ENCODE measurements around the gene ADGRD1. TPM values are rescaled to one million over a fixed set of nuclear protein-coding genes. Genes with fewer than 3 reads are reported as not detected.

The ADGRD1 gene
- polyA plus RNA-seq, 1 of the 3 experiments (the other 2 are of a cell fraction): not detected

GRCh38 chr12:130972586-130972950 is 18.9 kb downstream of the ADGRD1 start:
- no peaks in the 10 kb centered on the region for H3F3A ChIP-seq (replicated peaks; ENCODE audit: insufficient read depth)
- WGBS (ENCODE audit: low lambda C conversion rate): 39% methylated on average over 9 of the region's 9 CpGs
- no peak overlapping the region for H3K27ac ChIP-seq (ENCODE audit: low read depth in 2 of 2, low read length in 1 of 2)
- H3K9ac ChIP-seq: no peak overlapping the region
- H3K4me1 ChIP-seq (ENCODE audit: control insufficient read depth in 1 of 2, insufficient read depth in 2 of 2, low read depth in 1 of 2, low read length in 1 of 2): peaks cover 0 to 7% of the 10 kb centered on the region in 2 experiments; a peak in 1 of 4 replicates
- no peak overlapping the region for H3K4me2 ChIP-seq
- TF ChIP-seq MEF2A (IDR thresholded peaks at IDR 0.05; ENCODE audit: borderline replicate concordance, low read depth) (no peak), TAF1 (IDR thresholded peaks at IDR 0.05; ENCODE audit: borderline replicate concordance, low read depth, low read length) (no peak), RAD21 (IDR thresholded peaks at IDR 0.05; ENCODE audit: low read length) (no peak), MXI1 (IDR thresholded peaks at IDR 0.05; ENCODE audit: low read depth, low read length) (no peak), NFIC (IDR thresholded peaks at IDR 0.05; ENCODE audit: borderline replicate concordance) (no peak), EZH2phosphoT487 (IDR thresholded peaks at IDR 0.05; ENCODE audit: borderline replicate concordance, low read depth) (no peak), FOXM1 (IDR thresholded peaks at IDR 0.05; ENCODE audit: low read depth) (no peak), ZBTB33 (IDR thresholded peaks at IDR 0.05; ENCODE audit: borderline replicate concordance, low read depth) (no peak), NRF1 (IDR thresholded peaks at IDR 0.05; ENCODE audit: low read depth, low read length) (no peak), ELF1 (IDR thresholded peaks at IDR 0.05) (no peak), EP300 (IDR thresholded peaks at IDR 0.05; ENCODE audit: borderline replicate concordance in 1 of 2, low read depth in 1 of 2, low read length in 1 of 2) (no peak)
- DNase-seq: no peak
- H3K9me2 ChIP-seq: no peaks in the 10 kb centered on the region
- ChIA-PET CTCF (interaction anchor here (0.9 to 2.0 kb wide), 3 partner anchors 10 to 132 kb away, joined by 3 to 6 read pairs (median 3); no protein-coding TSS in a partner anchor), POLR2A (no interaction called here)
- H4K20me1 ChIP-seq (ENCODE audit: insufficient read depth): no peaks in the 10 kb centered on the region
- no peak overlapping the region for H2AFZ ChIP-seq (ENCODE audit: low read depth)
- H3K36me3 ChIP-seq (replicated peaks in 1 of 2; ENCODE audit: control insufficient read depth in 1 of 2, insufficient read depth in 2 of 2, low read length in 1 of 2): no peaks in the 10 kb centered on the region
- no peaks in the 10 kb centered on the region for H3K27me3 ChIP-seq (ENCODE audit: insufficient read depth)
- H3K9me3 ChIP-seq: no peaks in the 10 kb centered on the region
- no peaks in the 10 kb centered on the region for H3K79me2 ChIP-seq (ENCODE audit: insufficient read depth)
- no peak overlapping the region for H3K4me3 ChIP-seq (ENCODE audit: low read depth in 2 of 2, low read length in 1 of 2)

GRCh38 chr12:130973109-130973508 is 19.4 kb downstream of the ADGRD1 start:
- no peak overlapping the region for H3K4me3 ChIP-seq (ENCODE audit: low read depth in 2 of 2, low read length in 1 of 2)
- H3K9me2 ChIP-seq: no peaks in the 10 kb centered on the region
- CTCF ChIA-PET: interaction anchor here (1.3 to 2.0 kb wide), 2 partner anchors 10 to 131 kb away, joined by 3 to 6 read pairs; no protein-coding TSS in a partner anchor
- no peaks in the 10 kb centered on the region for H3K9me3 ChIP-seq
- WGBS (ENCODE audit: low lambda C conversion rate): 57% methylated on average over 11 of the region's 11 CpGs
- H4K20me1 ChIP-seq (ENCODE audit: insufficient read depth): no peaks in the 10 kb centered on the region
- H3K4me1 ChIP-seq (ENCODE audit: control insufficient read depth in 1 of 2, insufficient read depth in 2 of 2, low read depth in 1 of 2, low read length in 1 of 2): peaks cover 0 to 7% of the 10 kb centered on the region in 2 experiments; a peak in 1 of 4 replicates
- DNase-seq: no peak
- H3K9ac ChIP-seq: no peak overlapping the region
- H3K36me3 ChIP-seq (replicated peaks in 1 of 2; ENCODE audit: control insufficient read depth in 1 of 2, insufficient read depth in 2 of 2, low read length in 1 of 2): no peaks in the 10 kb centered on the region
- TF ChIP-seq MXI1 (IDR thresholded peaks at IDR 0.05; ENCODE audit: low read depth, low read length): no peak
- TF ChIP-seq USF1 (IDR thresholded peaks at IDR 0.05; ENCODE audit: borderline replicate concordance, low read depth): no peak
- no peak for TF ChIP-seq ELF1 (IDR thresholded peaks at IDR 0.05)
- TF ChIP-seq SMC3 (IDR thresholded peaks at IDR 0.05; ENCODE audit: low read depth, low read length): no peak
- TF ChIP-seq, protein P1, sequence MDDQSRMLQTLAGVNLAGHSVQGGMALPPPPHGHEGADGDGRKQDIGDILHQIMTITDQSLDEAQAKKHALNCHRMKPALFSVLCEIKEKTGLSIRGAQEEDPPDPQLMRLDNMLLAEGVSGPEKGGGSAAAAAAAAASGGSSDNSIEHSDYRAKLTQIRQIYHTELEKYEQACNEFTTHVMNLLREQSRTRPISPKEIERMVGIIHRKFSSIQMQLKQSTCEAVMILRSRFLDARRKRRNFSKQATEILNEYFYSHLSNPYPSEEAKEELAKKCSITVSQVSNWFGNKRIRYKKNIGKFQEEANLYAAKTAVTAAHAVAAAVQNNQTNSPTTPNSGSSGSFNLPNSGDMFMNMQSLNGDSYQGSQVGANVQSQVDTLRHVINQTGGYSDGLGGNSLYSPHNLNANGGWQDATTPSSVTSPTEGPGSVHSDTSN (IDR thresholded peaks at IDR 0.05): no peak
- TF ChIP-seq FOXM1 (IDR thresholded peaks at IDR 0.05; ENCODE audit: low read depth): no peak
- no peak for TF ChIP-seq GATA2 (CRISPR knock-in tag; IDR thresholded peaks at IDR 0.05)
- no peak for TF ChIP-seq POLR2AphosphoS5 (IDR thresholded peaks at IDR 0.05; ENCODE audit: low read depth, low read length)
- no peak for TF ChIP-seq ZBTB33 (IDR thresholded peaks at IDR 0.05; ENCODE audit: borderline replicate concordance, low read depth)
- POLR2A ChIA-PET: no interaction called here
- H2AFZ ChIP-seq (ENCODE audit: low read depth): no peak overlapping the region
- H3K79me2 ChIP-seq (ENCODE audit: insufficient read depth): no peaks in the 10 kb centered on the region
- no peaks in the 10 kb centered on the region for H3F3A ChIP-seq (replicated peaks; ENCODE audit: insufficient read depth)
- no peak overlapping the region for H3K27ac ChIP-seq (ENCODE audit: low read depth in 2 of 2, low read length in 1 of 2)
- no peak overlapping the region for H3K4me2 ChIP-seq
- no peaks in the 10 kb centered on the region for H3K27me3 ChIP-seq (ENCODE audit: insufficient read depth)

All from SK-N-SH (cell line).